GM23248 (cell line): ENCODE results near the gene NCMAP.

Source experiments
- EZH2 ChIP-seq: fragments of 200-600 bp; sonication (generic); IDR thresholded peaks from 2 replicates; pipeline ENCODE4 v1.6.1; 2018; ENCODE audit warnings: antibody characterized with exemption, mild to moderate bottlenecking; ENCODE audit not compliant: insufficient read depth, poor library complexity, severe bottlenecking
- EZH2phosphoT487 ChIP-seq: fragments of 200-600 bp; sonication (generic); IDR thresholded peaks from 2 replicates; pipeline ENCODE4 v1.6.1; 2018; ENCODE audit warnings: antibody characterized with exemption, moderate library complexity, mild to moderate bottlenecking, low read depth; ENCODE audit not compliant: insufficient read depth

DNA sequence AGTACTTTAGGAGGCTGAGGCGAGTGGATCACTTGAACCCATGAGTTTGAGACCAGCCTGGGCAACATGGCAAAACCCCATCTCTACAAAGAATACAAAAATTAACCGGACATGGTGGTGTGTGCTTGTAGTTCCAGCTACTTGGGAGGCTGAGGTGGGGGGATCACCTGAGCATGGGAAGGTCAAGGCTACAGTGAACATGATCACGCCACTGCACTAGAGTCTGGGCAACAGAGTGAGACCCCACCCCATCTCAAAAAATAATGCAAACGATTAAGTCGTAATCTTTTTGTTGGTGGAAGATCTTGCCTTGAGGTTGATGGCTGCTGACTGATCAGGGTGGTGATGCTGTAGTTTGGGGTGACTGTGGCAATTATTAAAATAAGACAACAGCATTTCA lies 47.0 kb upstream of the NCMAP start:
- TF ChIP-seq EZH2phosphoT487 = no peak
- no peak for TF ChIP-seq EZH2
